ENCODE data around the gene NUCKS1.

The NUCKS1 gene

DNA sequence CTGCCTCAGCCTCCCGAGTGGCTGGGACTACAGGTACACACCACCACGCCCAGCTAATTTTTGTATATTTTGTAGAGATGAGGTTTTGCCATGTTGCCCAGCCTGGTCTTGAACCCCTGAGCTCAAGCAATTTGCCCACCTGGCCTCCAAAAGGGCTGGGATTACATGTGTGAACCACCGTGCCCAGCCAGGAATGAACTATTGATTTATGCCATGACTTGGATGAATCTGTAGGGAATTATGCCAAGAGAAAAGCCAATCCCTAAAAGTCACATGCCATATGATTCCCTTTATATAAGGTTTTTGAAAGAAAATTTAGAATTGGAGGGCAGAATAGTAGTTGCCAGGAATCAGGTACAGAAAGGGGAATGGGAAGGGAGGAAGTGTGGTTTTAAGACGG, 50.6 kb downstream of the NUCKS1 start:
- no peak for DNase-seq (ENCODE audit: low spot score)

DNA sequence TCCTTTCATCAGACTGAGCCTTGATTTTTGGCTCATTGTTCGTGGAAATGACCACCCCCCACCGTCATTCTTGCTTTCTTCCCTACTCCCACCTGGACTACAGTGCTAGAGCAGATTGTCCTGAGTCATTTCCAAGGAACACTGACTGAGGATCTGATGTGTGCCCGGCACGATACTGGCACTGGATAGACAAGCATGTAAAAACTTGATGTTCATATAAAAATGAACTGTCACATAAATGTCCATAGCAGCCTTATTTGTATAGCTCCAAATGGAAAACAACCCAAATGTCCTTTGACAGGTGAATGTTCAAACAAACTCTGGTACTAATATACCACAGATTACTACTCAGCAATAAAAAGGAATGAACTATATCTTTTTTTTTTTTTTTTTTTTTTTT, 51.1 kb downstream of the NUCKS1 start:
- DNase-seq (ENCODE audit: low spot score) = no peak

GRCh38 chr1:205693421-205693991, 56.5 kb downstream of the NUCKS1 start:
- DNase-seq (ENCODE audit: low spot score) = no peak

- no peak for DNase-seq (ENCODE audit: low spot score)
Measured at GRCh38 chr1:205692423-205692822, 57.6 kb downstream of the NUCKS1 start.

GRCh38 chr1:205690122-205690756, 59.7 kb downstream of the NUCKS1 start:
- DNase-seq (ENCODE audit: low spot score) = no peak

DNA sequence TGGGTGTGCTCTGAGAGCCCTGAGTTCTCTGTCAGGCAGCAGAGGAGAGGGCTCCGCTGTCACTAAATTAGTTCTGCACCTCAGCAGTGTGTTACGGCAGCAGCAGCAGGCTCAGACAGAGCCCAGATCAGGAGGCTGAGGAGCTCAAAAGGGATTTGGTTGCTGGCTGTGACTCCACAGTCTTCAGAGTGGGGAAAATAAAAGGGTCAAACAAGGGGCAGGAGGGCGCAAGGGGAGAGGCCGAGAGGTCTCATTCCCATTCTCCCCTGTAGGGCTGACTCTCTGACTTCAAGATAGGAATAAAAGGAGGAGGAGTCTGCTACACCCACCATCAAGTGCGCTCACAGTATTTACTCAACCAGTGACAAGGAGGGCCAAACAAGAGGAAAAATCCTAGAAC, 60.5 kb downstream of the NUCKS1 start:
- no peak for DNase-seq (ENCODE audit: low spot score)

- DNase-seq (ENCODE audit: low spot score) = no peak
Measured at GRCh38 chr1:205688171-205689080, 61.6 kb downstream of the NUCKS1 start.

- no peak for DNase-seq (ENCODE audit: low spot score)
Measured at GRCh38 chr1:205687242-205687641, 62.7 kb downstream of the NUCKS1 start.

DNA sequence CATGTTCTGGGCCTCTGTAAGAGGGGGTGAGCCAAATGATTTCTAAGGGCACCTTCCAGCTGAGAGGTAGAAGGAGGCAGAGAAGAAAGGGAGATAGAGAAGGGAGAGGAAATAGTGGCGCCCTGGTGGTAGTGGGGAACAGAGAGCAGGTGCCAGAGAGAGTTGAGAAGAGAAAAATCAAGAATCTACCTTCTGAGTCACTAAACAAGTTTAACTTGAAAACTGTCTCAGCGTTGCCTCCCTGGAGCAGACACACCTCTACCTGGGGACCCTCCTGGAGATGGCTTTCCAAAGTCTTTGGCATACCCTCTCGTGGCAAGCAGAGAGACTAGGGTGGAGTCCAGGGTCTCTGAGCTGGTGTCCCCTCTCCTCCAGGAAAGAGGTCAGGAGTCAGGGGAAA, 68.6 kb downstream of the NUCKS1 start:
- no peak for DNase-seq (ENCODE audit: low spot score)

DNA sequence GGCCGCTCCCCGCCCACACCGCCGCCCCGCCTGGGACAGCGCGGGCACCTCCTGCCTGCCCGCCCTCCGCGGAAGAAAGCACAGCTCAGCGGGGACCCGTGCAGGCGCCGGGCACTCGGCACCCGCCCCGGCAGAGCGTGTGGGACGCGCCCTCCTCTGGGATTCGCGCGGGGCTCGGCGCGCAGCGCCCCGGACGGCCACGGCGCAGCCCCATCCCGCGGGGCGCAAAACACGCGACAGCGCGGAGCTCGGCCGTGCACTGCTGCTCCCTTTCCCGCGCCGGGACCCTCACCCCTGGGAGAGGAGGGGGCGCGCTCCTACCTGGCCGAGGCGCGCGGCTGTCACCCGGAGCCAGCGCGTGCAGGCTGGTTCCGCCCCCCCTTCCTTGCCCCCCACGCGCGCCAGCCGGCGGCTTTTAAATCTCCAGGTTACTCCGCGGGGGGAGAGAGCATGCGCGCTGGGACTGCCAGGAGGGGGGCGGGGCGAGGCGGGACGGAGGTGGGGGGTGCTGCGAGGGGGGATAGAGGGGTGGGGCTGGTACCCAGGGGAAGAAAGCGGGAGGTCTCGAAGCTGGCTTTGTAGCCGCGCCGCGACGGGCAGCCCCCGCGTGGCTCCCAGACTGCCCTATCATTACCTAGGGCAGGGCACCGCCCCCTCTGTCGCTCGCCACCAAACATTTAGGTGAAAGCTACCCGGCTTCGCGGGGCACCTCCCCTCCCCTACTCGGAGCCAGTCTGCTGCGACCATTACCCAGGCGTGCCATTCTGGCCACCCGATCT, 69.7 kb downstream of the NUCKS1 start, which contains the start of gene SLC45A3:
SLC45A3 (minus strand) TSS at position 437 of the 779 bp plus-strand sequence. CDS start 15,853 bp downstream, outside the sequence.
- no peak for DNase-seq (ENCODE audit: low spot score)

DNA sequence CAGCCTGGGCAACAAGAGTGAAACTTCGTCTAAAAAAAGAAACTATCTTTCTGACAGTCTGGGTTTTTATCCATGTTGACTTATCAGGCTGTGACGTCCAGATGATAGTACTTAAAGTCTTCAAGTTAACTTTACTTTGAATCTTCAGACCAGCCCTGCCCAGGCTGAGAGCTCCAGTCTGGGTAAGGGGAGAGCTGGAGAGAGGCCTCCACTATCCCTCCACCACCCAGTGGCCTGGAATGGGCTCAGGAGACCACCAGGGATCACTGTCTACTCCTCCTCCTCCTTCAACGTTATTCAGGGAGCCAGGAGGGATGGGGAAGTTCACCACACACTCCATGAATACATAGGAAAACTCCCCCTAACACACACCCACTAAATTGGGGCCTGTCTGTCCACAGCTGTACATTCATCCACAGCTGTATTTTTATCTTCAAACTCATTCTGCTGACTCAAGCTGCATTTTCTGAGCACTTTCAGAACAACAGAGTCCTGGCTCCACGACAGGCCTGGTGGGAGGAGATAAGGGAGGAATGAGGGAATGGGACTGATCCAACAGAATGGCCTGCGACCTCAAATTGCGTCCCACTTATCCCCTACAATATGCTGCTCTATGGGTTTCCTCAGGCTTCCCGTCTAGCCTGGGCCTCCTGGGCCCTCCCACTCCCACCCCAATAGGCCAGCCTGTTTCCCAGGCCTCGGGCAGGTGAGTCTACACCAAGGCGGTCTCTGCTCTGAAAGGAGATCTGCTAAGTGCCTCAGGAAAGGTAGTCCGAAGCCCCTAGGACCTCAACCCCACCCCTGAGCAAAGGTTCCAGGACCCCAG, 71.5 kb downstream of the NUCKS1 start:
- DNase-seq (ENCODE audit: low spot score) = no peak

- DNase-seq (ENCODE audit: low spot score) = no peak
Measured at GRCh38 chr1:205677167-205677566, 72.8 kb downstream of the NUCKS1 start.

GRCh38 chr1:205676597-205676996, 73.4 kb downstream of the NUCKS1 start:
- no peak for DNase-seq (ENCODE audit: low spot score)

DNA sequence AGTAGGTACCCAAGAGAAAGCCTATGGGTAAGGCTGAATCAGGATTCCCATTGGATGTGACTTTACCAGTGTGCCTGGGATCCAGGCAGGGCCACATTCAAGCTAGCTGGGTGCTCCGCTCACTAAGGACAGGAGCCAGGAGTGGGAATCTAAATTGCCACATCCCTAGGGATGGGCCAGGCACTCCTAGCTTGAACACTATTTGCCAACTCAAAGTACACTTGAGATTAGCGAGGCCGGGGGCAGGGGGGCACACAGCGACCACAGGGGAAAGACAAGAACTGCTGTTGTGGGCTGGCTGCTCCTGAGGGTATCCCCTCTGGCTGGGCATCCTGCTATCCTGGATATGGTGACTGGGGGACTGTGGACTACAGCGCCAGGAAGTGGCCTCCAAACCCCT, 74.0 kb downstream of the NUCKS1 start:
- DNase-seq (ENCODE audit: low spot score) = no peak

- no peak for DNase-seq (ENCODE audit: low spot score)
Measured at GRCh38 chr1:205675247-205675646, 74.7 kb downstream of the NUCKS1 start.

- no peak for DNase-seq (ENCODE audit: low spot score)
Measured at GRCh38 chr1:205672970-205673369, 77.0 kb downstream of the NUCKS1 start.

- DNase-seq (ENCODE audit: low spot score) = no peak
Measured at GRCh38 chr1:205672395-205672889, 77.5 kb downstream of the NUCKS1 start.

DNA sequence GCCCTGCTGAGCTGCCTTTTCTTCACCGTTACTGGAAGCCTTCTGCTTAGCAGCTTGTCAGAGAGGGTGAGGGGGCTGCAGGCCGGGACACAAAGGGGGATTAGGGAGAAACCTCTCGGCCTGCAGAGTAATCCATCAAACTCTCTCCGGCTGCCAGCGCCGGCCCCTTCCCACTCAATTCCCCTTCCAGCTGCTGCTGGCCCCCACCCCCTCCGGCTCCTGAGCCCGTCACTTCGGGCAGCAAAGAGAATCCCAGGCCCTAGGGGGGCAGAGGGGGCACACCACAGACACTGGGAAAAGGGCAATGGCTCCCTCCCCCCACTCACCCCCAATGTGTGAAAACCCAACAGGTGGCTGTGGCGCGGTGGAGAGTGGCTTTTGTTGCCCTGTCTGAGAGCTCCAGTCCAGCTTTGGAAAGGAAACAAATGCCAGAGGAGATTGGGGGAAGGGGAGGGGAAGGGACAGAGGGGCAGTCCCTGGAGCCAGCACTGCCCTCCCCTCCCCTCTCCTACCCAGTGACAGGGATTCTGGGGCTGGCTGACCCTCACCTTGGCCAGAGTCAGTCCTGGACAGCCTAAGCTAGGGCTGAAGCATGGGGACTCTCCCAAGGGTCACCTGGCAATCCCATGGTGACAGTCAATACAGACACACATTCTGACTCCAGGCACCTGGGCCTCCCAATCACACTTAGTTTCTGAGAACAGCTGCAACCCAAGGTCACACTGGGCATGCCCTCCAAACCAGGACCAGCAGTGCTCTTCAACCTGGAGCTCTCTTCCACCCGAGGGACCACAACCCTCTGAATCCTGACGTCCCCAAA, 79.2 kb downstream of the NUCKS1 start:
- no peak for DNase-seq (ENCODE audit: low spot score)

DNA sequence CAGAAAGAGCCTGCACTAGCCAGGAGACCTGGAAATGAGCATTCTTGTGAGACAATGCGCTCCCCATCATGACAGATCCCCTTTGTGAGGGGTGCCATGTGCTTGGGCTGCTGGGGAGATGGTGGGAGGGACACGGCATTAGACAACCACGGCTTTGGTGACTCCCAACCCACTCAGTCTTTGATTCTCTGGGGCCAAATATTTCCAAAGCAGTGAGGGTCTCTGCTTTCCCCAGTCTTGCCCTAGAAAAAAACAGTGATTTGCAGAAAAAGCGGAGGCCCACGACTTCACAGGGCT, 79.9 kb downstream of the NUCKS1 start:
- no peak for DNase-seq (ENCODE audit: low spot score)

- no peak for DNase-seq (ENCODE audit: low spot score)
Measured at GRCh38 chr1:205669341-205670149, 80.4 kb downstream of the NUCKS1 start.

All from NAMALWA (cell line).